ENCODE measurements around the gene HOXB2.

Gene HOXB2

DNA sequence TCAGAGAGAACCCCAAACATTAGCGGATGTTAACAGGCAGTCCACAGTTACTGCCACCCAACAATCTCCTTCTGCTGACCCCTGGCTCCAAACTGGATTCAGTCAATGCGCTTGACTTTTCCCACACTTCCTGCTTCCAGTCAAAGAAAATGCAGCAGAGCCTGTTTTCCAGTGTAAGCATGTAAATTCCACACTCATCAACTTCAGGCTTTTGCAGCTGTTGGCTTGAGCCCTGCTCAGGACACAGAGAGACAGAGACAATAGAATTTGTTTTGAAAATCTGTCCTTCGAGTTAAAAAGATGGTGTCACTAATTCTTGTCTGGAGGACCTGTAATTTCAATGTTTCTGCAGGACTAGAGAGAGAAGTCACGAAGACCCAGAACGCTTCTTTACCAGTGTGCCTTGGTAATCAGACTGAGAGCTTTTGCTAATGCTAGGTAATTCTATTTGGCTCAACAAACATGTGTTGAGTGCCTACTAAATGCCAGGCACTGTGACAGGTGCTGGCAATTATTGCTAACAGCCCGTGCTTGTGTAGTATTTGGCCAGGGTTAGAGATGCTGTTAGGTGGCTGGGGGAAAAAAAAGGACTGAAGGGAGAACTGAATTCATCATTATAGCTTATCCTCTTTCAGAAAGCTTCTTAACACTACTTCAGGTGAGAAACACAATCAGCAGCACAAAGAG lies 46.6 kb downstream of the HOXB2 start:
- H2BK15ac ChIP-seq (replicated peaks; ENCODE audit: low read depth): no peak overlapping the region
- peak; percentile 54 for DNase-seq
- no peak overlapping the region for H3K4ac ChIP-seq (ENCODE audit: low read depth, low read length)
- no peak overlapping the region for H3K9ac ChIP-seq (ENCODE audit: low read length)
- no peaks in the 10 kb centered on the region for H3K4me1 ChIP-seq (ENCODE audit: control insufficient read depth, low read depth, low read length)
- no peak overlapping the region for H4K8ac ChIP-seq (ENCODE audit: low read depth, low read length)
- H3K36me3 ChIP-seq (ENCODE audit: control insufficient read depth, insufficient read depth, low read length): no peaks in the 10 kb centered on the region
- H3K27me3 ChIP-seq (ENCODE audit: insufficient read depth, low read length, poor library complexity): peaks cover 3% of the 10 kb centered on the region
- no peak overlapping the region for H4K5ac ChIP-seq (ENCODE audit: low read length)
- no peak overlapping the region for H2BK120ac ChIP-seq (ENCODE audit: low read depth, low read length)
- WGBS (ENCODE audit: extremely low coverage, insufficient coverage, low lambda C conversion rate): no CpG with 5 or more reads among the region's 6 CpGs
- no peak overlapping the region for H3K27ac ChIP-seq (ENCODE audit: low read depth, low read length)
- H2AK5ac ChIP-seq (ENCODE audit: low read length): no peak overlapping the region
- no peak overlapping the region for H3K56ac ChIP-seq (ENCODE audit: low read length)
- no peak overlapping the region for H2BK5ac ChIP-seq (ENCODE audit: low read length)
- H3K79me1 ChIP-seq (ENCODE audit: low read length): no peaks in the 10 kb centered on the region
- H3K79me2 ChIP-seq (ENCODE audit: control insufficient read depth, insufficient read depth, low read length): no peaks in the 10 kb centered on the region
- no peak overlapping the region for H3K4me2 ChIP-seq (ENCODE audit: low read length)
- no peak overlapping the region for H3K18ac ChIP-seq (ENCODE audit: low read length)
- no peak overlapping the region for H3K4me3 ChIP-seq (ENCODE audit: low read length)
- no peak overlapping the region for H3K23ac ChIP-seq (ENCODE audit: low read length)

DNA sequence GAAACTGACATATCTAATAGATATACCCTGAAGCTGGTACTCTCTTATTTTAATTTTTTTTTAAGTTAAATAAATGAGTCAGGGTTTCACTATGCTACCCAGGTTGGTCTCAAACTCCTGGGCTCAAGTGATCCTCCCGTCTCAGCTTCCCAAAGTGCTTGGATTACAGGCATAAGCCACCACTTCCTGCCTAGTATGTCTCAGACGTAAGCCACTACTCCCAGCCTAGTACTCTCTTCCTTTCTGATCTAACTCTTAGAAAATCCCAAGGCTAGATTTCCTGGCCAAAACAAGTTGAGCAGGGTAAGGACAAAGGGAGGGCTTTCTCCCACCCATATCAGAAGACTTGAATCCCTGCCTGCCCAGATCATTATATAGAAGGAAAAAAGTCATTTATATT lies 47.8 kb downstream of the HOXB2 start:
- H4K8ac ChIP-seq (ENCODE audit: low read depth, low read length): no peak overlapping the region
- no CpG with 5 or more reads among the region's 2 CpGs for WGBS (ENCODE audit: extremely low coverage, insufficient coverage, low lambda C conversion rate)
- no peak overlapping the region for H3K18ac ChIP-seq (ENCODE audit: low read length)
- H4K5ac ChIP-seq (ENCODE audit: low read length): no peak overlapping the region
- no peak overlapping the region for H3K4me2 ChIP-seq (ENCODE audit: low read length)
- H3K4me1 ChIP-seq (ENCODE audit: control insufficient read depth, low read depth, low read length): no peaks in the 10 kb centered on the region
- H2BK5ac ChIP-seq (ENCODE audit: low read length): no peak overlapping the region
- no peak overlapping the region for H2BK15ac ChIP-seq (replicated peaks; ENCODE audit: low read depth)
- no peak overlapping the region for H3K56ac ChIP-seq (ENCODE audit: low read length)
- peaks cover 7% of the 10 kb centered on the region for H3K27me3 ChIP-seq (ENCODE audit: insufficient read depth, low read length, poor library complexity)
- H3K79me2 ChIP-seq (ENCODE audit: control insufficient read depth, insufficient read depth, low read length): no peaks in the 10 kb centered on the region
- no peaks in the 10 kb centered on the region for H3K79me1 ChIP-seq (ENCODE audit: low read length)
- H3K4me3 ChIP-seq (ENCODE audit: low read length): no peak overlapping the region
- H3K36me3 ChIP-seq (ENCODE audit: control insufficient read depth, insufficient read depth, low read length): no peaks in the 10 kb centered on the region
- no peak overlapping the region for H3K27ac ChIP-seq (ENCODE audit: low read depth, low read length)
- H2BK120ac ChIP-seq (ENCODE audit: low read depth, low read length): no peak overlapping the region
- H3K4ac ChIP-seq (ENCODE audit: low read depth, low read length): no peak overlapping the region
- no peak overlapping the region for H3K23ac ChIP-seq (ENCODE audit: low read length)
- H2AK5ac ChIP-seq (ENCODE audit: low read length): no peak overlapping the region
- no peak overlapping the region for H3K9ac ChIP-seq (ENCODE audit: low read length)
- peak; percentile 58 for DNase-seq

DNA sequence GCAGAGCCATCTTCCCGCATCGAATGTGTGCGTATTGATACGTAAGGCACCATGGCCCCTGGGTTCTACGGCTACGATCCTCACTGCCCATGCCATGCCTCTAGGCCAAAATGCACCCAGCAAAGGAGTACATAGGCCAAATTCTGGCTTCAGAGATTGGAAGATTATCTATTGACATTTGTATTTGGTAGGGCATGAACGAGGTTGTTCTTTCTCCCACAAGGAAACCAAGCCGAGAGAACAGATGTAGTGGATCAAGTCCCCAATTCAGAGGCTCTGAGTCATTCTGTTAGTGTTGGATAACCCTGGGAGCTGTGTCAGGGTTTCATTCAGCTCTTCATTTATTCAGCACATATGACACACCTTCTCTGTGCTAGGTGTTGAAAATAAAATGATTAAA lies 50.6 kb downstream of the HOXB2 start:
- Histone ChIP-seq H3K56ac (ENCODE audit: low read length) (no peak overlapping the region), H2BK120ac (ENCODE audit: low read depth, low read length) (no peak overlapping the region), H3K23ac (ENCODE audit: low read length) (no peak overlapping the region), H3K4me1 (ENCODE audit: control insufficient read depth, low read depth, low read length) (no peaks in the 10 kb centered on the region), H3K4me2 (ENCODE audit: low read length) (no peak overlapping the region), H3K18ac (ENCODE audit: low read length) (no peak overlapping the region), H3K9ac (ENCODE audit: low read length) (no peak overlapping the region), H3K79me2 (ENCODE audit: control insufficient read depth, insufficient read depth, low read length) (no peaks in the 10 kb centered on the region), H2AK5ac (ENCODE audit: low read length) (no peak overlapping the region), H3K27me3 (ENCODE audit: insufficient read depth, low read length, poor library complexity) (peaks cover 7% of the 10 kb centered on the region), H2BK15ac (replicated peaks; ENCODE audit: low read depth) (no peak overlapping the region), H3K36me3 (ENCODE audit: control insufficient read depth, insufficient read depth, low read length) (no peaks in the 10 kb centered on the region), H4K5ac (ENCODE audit: low read length) (no peak overlapping the region), H3K27ac (ENCODE audit: low read depth, low read length) (no peak overlapping the region), H4K8ac (ENCODE audit: low read depth, low read length) (no peak overlapping the region), H3K4ac (ENCODE audit: low read depth, low read length) (no peak overlapping the region), H2BK5ac (ENCODE audit: low read length) (no peak overlapping the region), H3K79me1 (ENCODE audit: low read length) (no peaks in the 10 kb centered on the region), H3K4me3 (ENCODE audit: low read length) (no peak overlapping the region)
- WGBS (ENCODE audit: extremely low coverage, insufficient coverage, low lambda C conversion rate): no CpG with 5 or more reads among the region's 8 CpGs
- DNase-seq: no peak
